HEK293 (cell line): ENCODE measurements around the gene LLGL1.

Experiments used
- CTCF ChIA-PET: fragments of 350-600 bp; formaldehyde crosslinking; extraction: SDS; loops from one replicate; lab custom pipeline; 2021; ENCODE audit warnings: antibody characterized with exemption; lab: Yijun Ruan, JAX
- POLR2A ChIA-PET: fragments of 300-600 bp; formaldehyde crosslinking; extraction: SDS; loops from one replicate; lab custom pipeline; 2020; ENCODE audit warnings: antibody characterized with exemption, inconsistent platforms; lab: Yijun Ruan, JAX
- H3K27ac ChIP-seq: fragments of 200-500 bp; sonication (Bioruptor generic); 2 replicates; pipeline ENCODE4 v1.5.1; 2014; ENCODE audit warnings: low read depth, low read length, control low read depth, inconsistent platforms; ENCODE audit errors: extremely low read depth
- H3K36me3 ChIP-seq, 2 experiments: fragments of 200-500 bp in 1 of 2; sonication (Bioruptor generic) in 1 of 2; 1 replicate in 1 of 2; 2 replicates in 1 of 2; pipeline ENCODE4 v1.5.1; 2014 to 2017; ENCODE audit warnings: inconsistent platforms in 2 of 2, low read length in 2 of 2; ENCODE audit not compliant: control insufficient read depth in 2 of 2, insufficient read depth in 1 of 2
- H3K4me1 ChIP-seq: fragments of 200-500 bp; sonication (Bioruptor generic); 2 replicates; pipeline ENCODE4 v1.5.1; 2014; ENCODE audit warnings: mild to moderate bottlenecking, low read length, inconsistent platforms; ENCODE audit not compliant: control insufficient read depth, insufficient read depth
- H3K4me3 ChIP-seq: 2 replicates; pipeline ENCODE4 v1.5.1; 2011; ENCODE audit warnings: low read depth, mild to moderate bottlenecking, control low read depth, low read length, moderate library complexity
- H3K9me3 ChIP-seq: fragments of 200-500 bp; sonication (Bioruptor generic); 2 replicates; pipeline ENCODE4 v1.5.1; 2014; ENCODE audit warnings: low read depth, low read length, inconsistent platforms; ENCODE audit not compliant: control insufficient read depth, insufficient read depth
- EGR2 ChIP-seq: fragments of 450-650 bp; formaldehyde crosslinking; IDR thresholded peaks from 2 replicates; pipeline ENCODE4 v1.5.1; 2016; ENCODE audit warnings: low read depth, missing biosample characterization, missing genetic modification characterization
- GFI1B ChIP-seq: fragments of 450-650 bp; formaldehyde crosslinking; IDR thresholded peaks from 2 replicates; pipeline ENCODE4 v1.5.1; 2016; ENCODE audit warnings: missing biosample characterization, missing genetic modification characterization
- OVOL3 ChIP-seq: fragments of 450-650 bp; formaldehyde crosslinking; IDR thresholded peaks from 2 replicates; pipeline ENCODE4 v1.5.1; 2016; ENCODE audit warnings: missing biosample characterization, missing genetic modification characterization
- ZBTB49 ChIP-seq: fragments of 450-650 bp; formaldehyde crosslinking; IDR thresholded peaks from 2 replicates; pipeline ENCODE4 v1.5.1; 2016; ENCODE audit warnings: missing biosample characterization, missing genetic modification characterization, low read depth
- ZFHX2 ChIP-seq: fragments of 450-650 bp; formaldehyde crosslinking; conservative IDR thresholded peaks from 2 replicates; pipeline ENCODE4 v1.5.1; 2016; ENCODE audit warnings: missing biosample characterization, missing genetic modification characterization
- ZNF169 ChIP-seq: fragments of 450-650 bp; formaldehyde crosslinking; IDR thresholded peaks from 2 replicates; pipeline ENCODE4 v1.5.1; 2016; ENCODE audit warnings: missing biosample characterization, missing genetic modification characterization
- ZNF274 ChIP-seq, 2 experiments: fragments of 200-500 bp in 1 of 2; fragments of 450-650 bp in 1 of 2; sonication (Bioruptor generic) in 1 of 2; formaldehyde crosslinking in 1 of 2; IDR thresholded peaks; 2 replicates each; pipeline versions ENCODE4 v1.5.1 to v1.6.1; 2014 to 2016; ENCODE audit warnings: borderline replicate concordance in 1 of 2, inconsistent platforms in 1 of 2, low read length in 1 of 2, missing biosample characterization in 1 of 2, missing genetic modification characterization in 1 of 2
- ZNF280C ChIP-seq: fragments of 450-650 bp; formaldehyde crosslinking; IDR thresholded peaks from 2 replicates; pipeline ENCODE4 v1.5.1; 2016; ENCODE audit warnings: missing biosample characterization, missing genetic modification characterization
- ZNF302 ChIP-seq: fragments of 450-650 bp; formaldehyde crosslinking; IDR thresholded peaks from 2 replicates; pipeline ENCODE4 v1.5.1; 2016; ENCODE audit warnings: missing biosample characterization, missing genetic modification characterization, low read depth
- ZNF416 ChIP-seq: fragments of 450-650 bp; formaldehyde crosslinking; IDR thresholded peaks from 2 replicates; pipeline ENCODE4 v1.5.1; 2016; ENCODE audit warnings: missing biosample characterization, missing genetic modification characterization
- ZNF426 ChIP-seq: fragments of 450-650 bp; formaldehyde crosslinking; IDR thresholded peaks from 2 replicates; pipeline ENCODE4 v1.5.1; 2017; ENCODE audit warnings: missing biosample characterization, missing genetic modification characterization, mild to moderate bottlenecking, inconsistent platforms, moderate library complexity
- ZNF510 ChIP-seq: fragments of 450-650 bp; formaldehyde crosslinking; IDR thresholded peaks from 2 replicates; pipeline ENCODE4 v1.5.1; 2018; ENCODE audit warnings: mild to moderate bottlenecking, missing genetic modification characterization, missing biosample characterization; ENCODE audit not compliant: insufficient replicate concordance
- ZNF514 ChIP-seq: fragments of 450-650 bp; formaldehyde crosslinking; IDR thresholded peaks from 2 replicates; pipeline ENCODE4 v1.5.1; 2016; ENCODE audit warnings: missing biosample characterization, missing genetic modification characterization
- ZNF747 ChIP-seq: fragments of 450-650 bp; formaldehyde crosslinking; IDR thresholded peaks from 2 replicates; pipeline ENCODE4 v1.5.1; 2016; ENCODE audit warnings: missing biosample characterization, missing genetic modification characterization
- ZNF768 ChIP-seq: fragments of 450-650 bp; formaldehyde crosslinking; IDR thresholded peaks from 2 replicates; pipeline ENCODE4 v1.5.1; 2018; ENCODE audit warnings: missing biosample characterization, mild to moderate bottlenecking, missing genetic modification characterization

LLGL1 gene

GRCh38 chr17:18179196-18179595 is 46.2 kb upstream of the LLGL1 start (continued):
- TF ChIP-seq ZBTB49 (tag by site-specific recombination) = no peak

- Histone ChIP-seq H3K36me3 (peaks cover 0 to 5% of the 10 kb centered on the region in 2 experiments; a peak in 1 of 3 replicates), H3K4me3 (no peak overlapping the region), H3K27ac (no peak overlapping the region)
- ChIA-PET POLR2A (interaction anchor here (0.7 to 1.8 kb wide), 3 partner anchors 10 to 362 kb away, joined by 6 to 16 read pairs (median 6); no protein-coding TSS in a partner anchor), CTCF (interaction anchor here (1.1 kb wide), 1 partner anchor 39 kb away, joined by 4 read pairs; no protein-coding TSS in a partner anchor)
- TF ChIP-seq ZNF169 (tag by site-specific recombination) = no peak
- TF ChIP-seq ZFHX2 (tag by site-specific recombination) = peak; percentile 29; the same call in 1 of the 2 replicates
- TF ChIP-seq EGR2 (tag by site-specific recombination) = 0 out of 2 replicates have a peak, but pooled peaks have one; percentile 18
- TF ChIP-seq GFI1B (tag by site-specific recombination) = peak; percentile 54; the same call in 1 of the 2 replicates
- TF ChIP-seq ZNF274 (IDR thresholded peaks at IDR 0.05; ENCODE audit: low read length) = no peak
- no peak for TF ChIP-seq ZNF274 (tag by site-specific recombination; IDR thresholded peaks at IDR 0.05; ENCODE audit: borderline replicate concordance)
- TF ChIP-seq, all 188 proteins: peak for 3
- no peaks in the 10 kb centered on the region for H3K9me3 ChIP-seq
- H3K4me1 ChIP-seq = peaks cover 7% of the 10 kb centered on the region; the same call in 1 of the 2 replicates
These were observed 45.6 kb upstream of the LLGL1 start for GRCh38 chr17:18179804-18180203.

GRCh38 chr17:18181358-18181757 is 44.1 kb upstream of the LLGL1 start:
- H3K4me3 ChIP-seq = no peak overlapping the region
- H3K9me3 ChIP-seq = no peaks in the 10 kb centered on the region
- CTCF ChIA-PET = interaction anchor here (0.5 to 3.4 kb wide), 5 partner anchors 28 to 1178 kb away, joined by 3 to 20 read pairs (median 3); no protein-coding TSS in a partner anchor
- TF ChIP-seq ZNF302 (tag by site-specific recombination) (no peak), ZNF514 (tag by site-specific recombination) (no peak), OVOL3 (tag by site-specific recombination) (no peak), ZNF280C (no peak), ZNF510 (no peak), ZNF416 (no peak), ZNF426 (tag by site-specific recombination) (no peak), ZNF747 (tag by site-specific recombination) (no peak), ZNF768 (tag by site-specific recombination) (no peak)
- H3K36me3 ChIP-seq = peaks cover 0 to 16% of the 10 kb centered on the region in 2 experiments; a peak in 1 of 3 replicates
- peaks cover 10% of the 10 kb centered on the region for H3K4me1 ChIP-seq
- POLR2A ChIA-PET = interaction anchor here (0.6 to 0.7 kb wide), 2 partner anchors 23 to 183 kb away, joined by 3 to 4 read pairs; no protein-coding TSS in a partner anchor
- no peak overlapping the region for H3K27ac ChIP-seq
